ENCODE results near the gene CTSW. TPM values are rescaled to one million over a fixed set of nuclear protein-coding genes. Genes with fewer than 3 reads are reported as not detected.
"Not testable (repeated sequence)": the region's sequence is repeated elsewhere in the genome, so short reads cannot be mapped to it uniquely, and the experiment has no call there.

The CTSW gene, protein sequence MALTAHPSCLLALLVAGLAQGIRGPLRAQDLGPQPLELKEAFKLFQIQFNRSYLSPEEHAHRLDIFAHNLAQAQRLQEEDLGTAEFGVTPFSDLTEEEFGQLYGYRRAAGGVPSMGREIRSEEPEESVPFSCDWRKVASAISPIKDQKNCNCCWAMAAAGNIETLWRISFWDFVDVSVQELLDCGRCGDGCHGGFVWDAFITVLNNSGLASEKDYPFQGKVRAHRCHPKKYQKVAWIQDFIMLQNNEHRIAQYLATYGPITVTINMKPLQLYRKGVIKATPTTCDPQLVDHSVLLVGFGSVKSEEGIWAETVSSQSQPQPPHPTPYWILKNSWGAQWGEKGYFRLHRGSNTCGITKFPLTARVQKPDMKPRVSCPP
- total RNA-seq, result 0.35 TPM in 1 of 2 replicates, not detected in the other

GRCh38 chr11:65879617-65880016 lies at the start of gene CTSW:
Gene CTSW (plus strand): TSS chr11:65879837. CDS start chr11:65879855, 18 bp downstream.
- no peak for DNase-seq (ENCODE audit: extremely low read depth, low read depth, low spot score)

DNA sequence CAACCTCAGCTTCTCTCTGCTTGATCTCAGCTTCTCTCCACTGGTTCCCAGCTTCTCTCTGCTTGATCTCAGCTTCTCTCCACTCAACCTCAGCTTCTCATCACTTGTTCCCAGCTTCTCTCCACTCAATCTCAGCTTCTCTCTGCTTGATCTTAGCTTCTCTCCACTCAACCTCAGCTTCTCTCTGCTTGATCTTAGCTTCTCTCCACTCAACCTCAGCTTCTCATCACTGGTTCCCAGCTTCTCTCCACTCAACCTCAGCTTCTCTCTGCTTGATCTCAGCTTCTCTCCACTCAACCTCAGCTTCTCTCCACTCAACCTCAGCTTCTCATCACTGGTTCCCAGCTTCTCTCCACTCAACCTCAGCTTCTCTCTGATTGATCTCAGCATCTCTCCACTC lies 47.4 kb upstream of the CTSW start:
- DNase-seq (ENCODE audit: extremely low read depth, low read depth, low spot score), result not testable (repeated sequence)

GRCh38 chr11:65833297-65834030 lies 46.2 kb upstream of the CTSW start, which contains the start of gene SNX32:
Gene SNX32 (plus strand): TSS chr11:65833963. CDS start chr11:65834066, 103 bp downstream.
- peak; percentile 45 for DNase-seq (ENCODE audit: extremely low read depth, low read depth, low spot score)

DNA sequence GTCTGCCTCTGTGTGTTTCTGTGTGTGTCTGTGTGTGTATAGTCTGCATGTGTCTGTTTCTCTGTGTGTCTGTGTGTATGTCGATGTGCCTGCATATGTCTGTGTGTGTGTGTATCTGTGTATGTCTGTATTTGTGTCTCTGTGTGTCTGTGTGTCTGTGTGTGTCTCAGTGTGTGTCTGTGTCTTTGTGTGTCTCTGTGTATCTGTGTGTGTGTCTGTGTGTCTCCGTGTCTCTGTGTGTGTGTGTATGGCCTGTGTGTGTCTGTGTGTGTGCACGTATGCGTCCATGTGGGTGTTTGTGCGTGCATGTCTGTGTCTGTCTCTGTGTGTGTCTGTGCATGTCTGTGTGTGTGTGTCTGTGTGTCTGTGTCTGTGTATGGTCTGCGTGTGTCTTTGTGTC lies 45.4 kb upstream of the CTSW start:
- DNase-seq (ENCODE audit: extremely low read depth, low read depth, low spot score), result no peak

- DNase-seq (ENCODE audit: extremely low read depth, low read depth, low spot score), result no peak
Measured at GRCh38 chr11:65842144-65842543, 37.5 kb upstream of the CTSW start.

DNA sequence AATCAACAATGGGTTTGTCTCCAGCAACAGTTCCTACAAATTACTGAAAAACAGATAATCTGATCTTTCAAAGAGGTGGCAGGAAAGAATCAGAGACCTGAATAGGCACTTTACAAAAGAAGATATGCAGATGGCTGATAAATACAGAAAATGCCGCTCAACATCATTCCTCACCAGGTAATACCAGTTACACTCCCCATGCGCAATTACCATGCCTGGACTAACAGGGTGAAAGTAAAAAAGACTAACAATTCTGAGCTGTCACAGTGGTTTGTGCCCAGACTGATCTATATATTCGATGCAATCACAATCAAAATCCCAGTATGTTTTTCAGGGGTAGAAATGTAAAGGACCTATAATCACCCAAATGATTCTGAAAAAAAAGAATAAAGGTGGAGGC lies 35.8 kb upstream of the CTSW start:
- no peak for DNase-seq (ENCODE audit: extremely low read depth, low read depth, low spot score)

DNA sequence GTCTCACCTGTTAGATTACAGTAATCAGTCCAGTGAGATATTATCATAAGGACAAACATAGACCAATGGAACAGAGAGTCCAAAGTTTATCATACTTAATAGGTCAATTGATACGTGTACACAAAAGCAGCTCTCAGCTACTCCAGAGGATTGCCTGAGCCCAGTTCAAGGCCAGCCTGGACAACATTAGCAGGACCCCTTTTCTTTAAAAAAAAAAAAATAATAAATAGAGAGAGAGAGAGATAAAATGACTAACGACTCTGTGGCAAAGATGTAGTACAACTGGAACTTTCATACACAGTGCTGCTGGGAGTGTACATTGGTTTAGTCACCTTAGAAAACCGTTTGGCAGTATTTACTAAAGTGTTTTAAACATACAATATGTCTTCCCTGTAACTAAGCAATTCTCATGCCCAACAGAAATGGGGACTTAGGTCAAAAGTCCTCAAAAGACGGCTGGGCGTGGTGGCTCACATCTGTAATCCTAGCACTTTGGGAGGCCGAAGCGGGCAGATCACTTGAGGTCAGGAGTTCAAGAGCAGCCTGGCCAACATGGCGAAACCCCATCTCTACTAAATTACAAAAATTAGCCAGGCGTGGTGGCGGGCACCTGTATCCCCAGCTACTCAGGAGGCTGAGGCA lies 35.3 kb upstream of the CTSW start:
- no peak for DNase-seq (ENCODE audit: extremely low read depth, low read depth, low spot score)

GRCh38 chr11:65847746-65848145 lies 31.9 kb upstream of the CTSW start:
- no peak for DNase-seq (ENCODE audit: extremely low read depth, low read depth, low spot score)

DNA sequence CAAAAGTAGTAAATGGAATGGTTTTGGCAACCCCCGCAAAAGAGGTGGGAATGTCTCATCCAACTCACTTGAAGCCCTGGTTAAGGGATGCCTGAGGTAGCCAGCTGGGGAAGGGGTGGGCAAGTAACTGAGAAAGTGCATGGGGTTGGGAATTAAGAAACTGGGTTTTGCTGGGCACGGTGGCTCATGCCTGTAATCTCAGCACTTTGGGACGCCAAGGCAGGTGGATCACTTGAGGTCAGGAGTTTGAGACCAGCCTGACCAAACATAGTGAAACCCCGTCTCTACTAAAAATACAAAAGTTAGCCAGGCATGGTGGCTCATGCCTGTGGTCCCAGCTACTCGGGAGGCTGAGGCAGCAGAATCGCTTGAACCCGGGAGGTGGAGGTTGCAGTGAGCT lies 30.9 kb upstream of the CTSW start:
- DNase-seq (ENCODE audit: extremely low read depth, low read depth, low spot score), result not testable (repeated sequence)

- no peak for DNase-seq (ENCODE audit: extremely low read depth, low read depth, low spot score)
Measured at GRCh38 chr11:65849366-65849765, 30.3 kb upstream of the CTSW start.

- no peak for DNase-seq (ENCODE audit: extremely low read depth, low read depth, low spot score)
Measured at GRCh38 chr11:65849771-65850216, 29.8 kb upstream of the CTSW start.

- no peak for DNase-seq (ENCODE audit: extremely low read depth, low read depth, low spot score)
Measured at GRCh38 chr11:65850217-65851082, 29.2 kb upstream of the CTSW start.

- no peak for DNase-seq (ENCODE audit: extremely low read depth, low read depth, low spot score)
Measured at GRCh38 chr11:65851083-65851579, 28.5 kb upstream of the CTSW start.

DNA sequence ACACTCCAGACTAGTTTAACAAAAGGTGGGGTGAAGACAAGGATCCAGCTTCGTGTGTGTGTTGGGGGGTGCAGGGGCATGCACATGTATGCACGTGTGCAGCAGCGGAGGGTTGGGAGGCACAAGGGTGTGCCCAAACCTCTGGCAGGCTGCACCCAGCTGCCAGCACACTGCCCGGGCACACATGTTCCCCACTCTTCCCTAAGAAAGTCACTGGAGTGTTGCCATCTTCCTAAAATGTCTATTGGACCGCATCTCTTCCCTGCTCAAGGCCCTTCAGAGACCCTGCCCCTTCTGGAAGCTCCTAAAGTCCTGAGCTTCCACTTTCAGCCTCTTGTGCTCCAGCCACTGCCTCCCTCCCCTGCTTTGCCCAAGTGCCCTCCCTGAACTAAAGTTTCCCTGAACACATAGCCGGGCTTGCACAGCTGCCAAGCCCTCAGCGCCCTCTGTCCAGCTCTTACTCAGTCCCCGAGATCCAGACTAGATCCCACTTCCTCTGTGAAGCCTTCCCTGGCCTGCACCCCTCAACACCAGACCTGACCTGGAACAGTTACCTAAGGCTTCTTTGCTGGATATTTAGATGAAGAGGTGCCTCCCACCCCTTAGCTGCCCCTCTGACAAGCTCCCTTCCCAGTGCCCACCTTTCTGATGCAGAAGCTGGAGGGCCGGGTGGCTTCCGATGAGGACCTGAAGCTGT lies 27.7 kb upstream of the CTSW start:
- DNase-seq (ENCODE audit: extremely low read depth, low read depth, low spot score), result no peak

DNA sequence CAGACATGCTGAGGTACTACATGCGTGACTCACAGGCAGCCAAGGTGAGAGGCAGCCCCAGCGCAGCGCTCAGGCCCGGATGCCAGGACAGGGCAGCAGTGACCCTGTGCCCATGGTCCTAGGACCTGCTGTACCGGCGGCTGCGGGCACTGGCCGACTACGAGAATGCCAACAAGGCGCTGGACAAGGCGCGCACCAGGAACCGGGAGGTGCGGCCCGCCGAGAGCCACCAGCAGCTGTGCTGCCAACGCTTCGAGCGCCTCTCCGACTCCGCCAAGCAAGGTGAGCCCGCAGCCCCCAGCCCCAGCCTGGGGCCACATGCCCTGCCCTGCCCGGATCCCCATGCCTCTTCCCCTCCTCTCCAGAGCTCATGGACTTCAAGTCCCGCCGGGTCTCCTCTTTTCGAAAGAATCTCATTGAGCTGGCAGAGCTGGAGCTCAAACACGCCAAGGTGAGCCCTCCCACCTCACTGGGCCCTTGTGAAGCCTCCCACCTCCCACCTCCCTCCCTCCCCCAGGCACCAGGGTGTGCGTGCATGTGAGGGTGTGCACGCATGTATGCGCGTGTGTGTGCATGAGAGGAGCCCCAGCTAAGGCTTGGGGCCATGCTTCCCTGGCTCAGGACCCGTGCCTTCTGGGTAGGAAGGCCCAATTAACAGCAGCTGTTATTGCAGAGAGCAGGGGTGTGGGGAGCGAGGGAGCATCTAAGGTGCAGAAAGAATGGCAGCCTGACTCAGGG lies 27.0 kb upstream of the CTSW start:
- no peak for DNase-seq (ENCODE audit: extremely low read depth, low read depth, low spot score)

DNA sequence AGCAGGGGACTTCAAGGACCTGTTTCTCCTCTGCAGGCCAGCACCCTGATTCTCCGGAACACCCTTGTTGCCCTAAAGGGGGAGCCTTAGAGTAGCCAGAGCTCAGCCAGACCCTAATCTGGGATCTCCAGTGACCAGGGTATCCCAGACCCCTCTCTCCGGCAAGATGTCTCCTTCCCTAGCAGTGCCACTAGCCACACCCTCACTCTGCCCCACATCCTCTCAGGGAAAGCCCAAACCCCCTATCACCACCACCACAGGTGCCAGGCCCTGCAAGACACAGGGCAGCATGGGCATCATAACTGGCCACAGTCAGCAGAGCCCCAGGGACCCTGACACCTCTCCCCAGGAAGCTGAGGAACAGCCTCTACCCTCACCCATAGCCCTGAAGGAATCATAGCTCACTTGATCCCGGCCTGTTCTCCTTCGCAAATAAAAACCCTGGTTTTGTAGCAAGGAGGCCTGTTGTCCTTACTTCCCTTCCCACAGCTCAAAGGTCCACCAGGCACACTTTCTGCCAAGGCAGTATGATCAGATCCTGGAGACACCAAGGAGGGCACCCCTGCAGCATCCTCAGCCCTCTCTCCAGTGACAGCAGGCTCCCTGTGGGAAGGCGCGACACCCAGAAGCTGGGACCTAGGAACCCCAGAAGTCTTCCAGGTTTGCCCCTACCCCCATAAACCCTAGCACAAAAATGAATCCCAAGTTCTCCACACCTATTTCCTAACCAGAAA lies 26.2 kb upstream of the CTSW start:
- DNase-seq (ENCODE audit: extremely low read depth, low read depth, low spot score), result no peak

DNA sequence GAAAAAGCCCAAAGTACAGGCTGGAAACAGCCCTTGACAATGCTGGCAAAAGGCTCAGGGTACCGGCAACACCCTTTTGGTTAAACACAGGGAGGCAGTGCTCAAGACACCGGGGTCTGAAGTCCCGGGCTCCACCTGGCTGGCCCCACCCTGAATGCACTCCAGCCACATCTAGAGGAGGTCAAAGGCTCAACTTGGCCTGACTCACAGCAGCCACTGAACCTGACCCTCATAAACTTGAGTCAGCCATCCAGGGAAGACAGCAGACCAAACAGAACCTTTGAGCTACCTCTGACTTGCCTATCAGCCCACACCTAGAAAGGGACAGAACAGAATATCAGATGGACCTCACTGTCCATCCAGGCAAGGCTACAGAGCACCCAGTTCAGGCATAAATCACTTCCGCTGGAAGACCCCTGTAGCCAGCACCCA lies 25.5 kb upstream of the CTSW start:
- DNase-seq (ENCODE audit: extremely low read depth, low read depth, low spot score), result no peak
